ENCODE data around the gene FLRT1. TPM values are rescaled to one million over a fixed set of nuclear protein-coding genes. Genes with fewer than 3 reads are reported as not detected.

Gene FLRT1
- total RNA-seq, 1 donor: under 0.01 TPM

GRCh38 chr11:64017945-64018224 lies 17.8 kb upstream of the FLRT1 start:
- H2AFZ ChIP-seq (ENCODE audit: low read length): no peak overlapping the region
- H3K4me2 ChIP-seq (ENCODE audit: insufficient read depth, low read length): no peak overlapping the region
- DNase-seq (ENCODE audit: insufficient read length, low spot score, missing footprints): no peak
- no peak overlapping the region for H3K4me3 ChIP-seq (ENCODE audit: insufficient read depth, low read length)
- H3K9me3 ChIP-seq (ENCODE audit: low read depth, low read length): no peaks in the 10 kb centered on the region
- H3K27ac ChIP-seq (ENCODE audit: low read depth, low read length): no peak overlapping the region
- H3K79me2 ChIP-seq (ENCODE audit: insufficient read depth, low read length): no peaks in the 10 kb centered on the region
- no peaks in the 10 kb centered on the region for H4K20me1 ChIP-seq (ENCODE audit: insufficient read depth, low read length)
- no peak for TF ChIP-seq CTCF (IDR thresholded peaks at IDR 0.05; ENCODE audit: extremely low read depth, low read depth, low read length)
- H3K4me1 ChIP-seq (ENCODE audit: insufficient read depth, low read length): no peaks in the 10 kb centered on the region
- no peaks in the 10 kb centered on the region for H3K36me3 ChIP-seq (ENCODE audit: insufficient read depth, low read length)
- no peaks in the 10 kb centered on the region for H3K27me3 ChIP-seq (ENCODE audit: insufficient read depth, low read length)

- Histone ChIP-seq H3K27ac (ENCODE audit: low read depth, low read length) (no peak overlapping the region), H3K79me2 (ENCODE audit: insufficient read depth, low read length) (no peaks in the 10 kb centered on the region), H2AFZ (ENCODE audit: low read length) (no peak overlapping the region), H3K4me3 (ENCODE audit: insufficient read depth, low read length) (no peak overlapping the region), H4K20me1 (ENCODE audit: insufficient read depth, low read length) (no peaks in the 10 kb centered on the region), H3K36me3 (ENCODE audit: insufficient read depth, low read length) (no peaks in the 10 kb centered on the region), H3K9me3 (ENCODE audit: low read depth, low read length) (no peaks in the 10 kb centered on the region), H3K4me1 (ENCODE audit: insufficient read depth, low read length) (no peaks in the 10 kb centered on the region), H3K4me2 (ENCODE audit: insufficient read depth, low read length) (no peak overlapping the region), H3K27me3 (ENCODE audit: insufficient read depth, low read length) (no peaks in the 10 kb centered on the region)
- TF ChIP-seq CTCF (IDR thresholded peaks at IDR 0.05; ENCODE audit: extremely low read depth, low read depth, low read length): no peak
- no peak for DNase-seq (ENCODE audit: insufficient read length, low spot score, missing footprints)
Measured at GRCh38 chr11:64018310-64018709, 17.4 kb upstream of the FLRT1 start.

- Histone ChIP-seq H3K4me2 (ENCODE audit: insufficient read depth, low read length) (no peak overlapping the region), H3K36me3 (ENCODE audit: insufficient read depth, low read length) (no peaks in the 10 kb centered on the region), H4K20me1 (ENCODE audit: insufficient read depth, low read length) (no peaks in the 10 kb centered on the region), H3K4me1 (ENCODE audit: insufficient read depth, low read length) (no peaks in the 10 kb centered on the region), H3K4me3 (ENCODE audit: insufficient read depth, low read length) (no peak overlapping the region), H3K79me2 (ENCODE audit: insufficient read depth, low read length) (no peaks in the 10 kb centered on the region), H2AFZ (ENCODE audit: low read length) (no peak overlapping the region), H3K9me3 (ENCODE audit: low read depth, low read length) (no peaks in the 10 kb centered on the region), H3K27ac (ENCODE audit: low read depth, low read length) (no peak overlapping the region), H3K27me3 (ENCODE audit: insufficient read depth, low read length) (no peaks in the 10 kb centered on the region)
- DNase-seq (ENCODE audit: insufficient read length, low spot score, missing footprints): no peak
- TF ChIP-seq CTCF (IDR thresholded peaks at IDR 0.05; ENCODE audit: extremely low read depth, low read depth, low read length): no peak
Measured at GRCh38 chr11:64019106-64020037, 16.4 kb upstream of the FLRT1 start.

GRCh38 chr11:64020976-64021756 lies 14.6 kb upstream of the FLRT1 start:
- H4K20me1 ChIP-seq (ENCODE audit: insufficient read depth, low read length): no peaks in the 10 kb centered on the region
- no peak overlapping the region for H3K4me2 ChIP-seq (ENCODE audit: insufficient read depth, low read length)
- H3K27me3 ChIP-seq (ENCODE audit: insufficient read depth, low read length): no peaks in the 10 kb centered on the region
- DNase-seq (ENCODE audit: insufficient read length, low spot score, missing footprints): no peak
- no peaks in the 10 kb centered on the region for H3K4me1 ChIP-seq (ENCODE audit: insufficient read depth, low read length)
- H2AFZ ChIP-seq (ENCODE audit: low read length): no peak overlapping the region
- no peaks in the 10 kb centered on the region for H3K79me2 ChIP-seq (ENCODE audit: insufficient read depth, low read length)
- no peaks in the 10 kb centered on the region for H3K36me3 ChIP-seq (ENCODE audit: insufficient read depth, low read length)
- no peak for TF ChIP-seq CTCF (IDR thresholded peaks at IDR 0.05; ENCODE audit: extremely low read depth, low read depth, low read length)
- no peaks in the 10 kb centered on the region for H3K9me3 ChIP-seq (ENCODE audit: low read depth, low read length)
- no peak overlapping the region for H3K4me3 ChIP-seq (ENCODE audit: insufficient read depth, low read length)
- no peak overlapping the region for H3K27ac ChIP-seq (ENCODE audit: low read depth, low read length)
